CD14-positive monocyte (primary cell): ENCODE data around the gene CAMK1D. TPM values are rescaled to one million over a fixed set of nuclear protein-coding genes. Genes with fewer than 3 reads are reported as not detected.

Experiments used
- DNase-seq, 3 donors: peaks; one replicate each; pipeline ENCODE4 v3.0.0-alpha.2; 2011 to 2022
- H2AFZ ChIP-seq: 2 replicates; pipeline ENCODE4 v1.6.0; 2012; ENCODE audit warnings: mild to moderate bottlenecking, low read depth, low read length, inconsistent platforms; ENCODE audit not compliant: insufficient read depth, poor library complexity, severe bottlenecking
- H3K27ac ChIP-seq, 2 donors: 1 replicate in 1 of 2; 2 replicates in 1 of 2; pipeline ENCODE4 v1.5.1; 2012 to 2013; ENCODE audit warnings: low read length in 2 of 2, control low read depth in 1 of 2, inconsistent platforms in 1 of 2, low read depth in 1 of 2, mild to moderate bottlenecking in 1 of 2
- H3K27me3 ChIP-seq, 2 donors: one replicate each; pipeline versions ENCODE4 v1.6.0 to v1.6.1; 2011 to 2013; ENCODE audit warnings: low read length in 2 of 2; ENCODE audit not compliant: control insufficient read depth in 2 of 2, insufficient read depth in 2 of 2
- H3K36me3 ChIP-seq, 2 donors: replicated peaks in 1 of 2; 1 replicate in 1 of 2; 2 replicates in 1 of 2; pipeline versions ENCODE4 v1.5.1 to v1.6.1; 2012 to 2013; ENCODE audit warnings: low read length in 2 of 2, control low read depth in 1 of 2, inconsistent platforms in 1 of 2, mild to moderate bottlenecking in 1 of 2; ENCODE audit not compliant: insufficient read depth in 2 of 2, control insufficient read depth in 1 of 2
- H3K4me1 ChIP-seq, 2 donors: 1 replicate in 1 of 2; 2 replicates in 1 of 2; pipeline versions ENCODE4 v1.5.1 to v1.6.1; 2012 to 2013; ENCODE audit warnings: low read length in 2 of 2, control low read depth in 1 of 2, inconsistent platforms in 1 of 2, mild to moderate bottlenecking in 1 of 2, moderate library complexity in 1 of 2; ENCODE audit not compliant: insufficient read depth in 2 of 2, control insufficient read depth in 1 of 2
- H3K4me2 ChIP-seq: replicated peaks from 2 replicates; pipeline ENCODE3; 2012; ENCODE audit warnings: low read length, moderate library complexity, mild to moderate bottlenecking; ENCODE audit not compliant: poor library complexity, severe bottlenecking; ENCODE audit errors: extremely low read depth
- H3K4me3 ChIP-seq, 3 experiments: fragments of 200-600 bp in 1 of 3; sonication (generic) in 1 of 3; replicated peaks in 1 of 3; 1 replicate in 2 of 3; 2 replicates in 1 of 3; pipeline ENCODE4 v1.5.1; 2011 to 2013; ENCODE audit warnings: low read length in 3 of 3, mild to moderate bottlenecking in 3 of 3, control low read depth in 2 of 3, low read depth in 2 of 3, inconsistent platforms in 1 of 3, moderate library complexity in 1 of 3
- H3K79me2 ChIP-seq: 2 replicates; pipeline ENCODE4 v1.6.0; 2012; ENCODE audit warnings: mild to moderate bottlenecking, control low read depth, inconsistent platforms, low read length, moderate library complexity; ENCODE audit not compliant: insufficient read depth
- H3K9ac ChIP-seq: 2 replicates; pipeline ENCODE4 v1.6.0; 2017; ENCODE audit warnings: low read length, mild to moderate bottlenecking; ENCODE audit not compliant: insufficient read depth, poor library complexity, severe bottlenecking
- H3K9me3 ChIP-seq, 2 donors: replicated peaks in 1 of 2; 1 replicate in 1 of 2; 2 replicates in 1 of 2; pipeline versions ENCODE4 v1.5.1 to v1.6.1; 2012 to 2013; ENCODE audit warnings: low read length in 2 of 2, control low read depth in 1 of 2; ENCODE audit not compliant: control insufficient read depth in 1 of 2, insufficient read depth in 1 of 2
- H4K20me1 ChIP-seq: 2 replicates; pipeline ENCODE4 v1.6.0; 2012; ENCODE audit warnings: mild to moderate bottlenecking, low read length, control low read depth, moderate library complexity; ENCODE audit not compliant: insufficient read depth
- H3K27ac Mint-ChIP-seq, 7 donors: one replicate each; pipeline ENCODE4 v1.8.0; 2020; ENCODE audit warnings: mild to moderate bottlenecking in 7 of 7, mixed read lengths in 7 of 7, moderate library complexity in 6 of 7, inconsistent platforms in 2 of 7
- H3K27me3 Mint-ChIP-seq, 3 donors: one replicate each; pipeline ENCODE4 v1.8.0; 2021 to 2022; ENCODE audit warnings: low read depth in 3 of 3, mild to moderate bottlenecking in 3 of 3, mixed read lengths in 3 of 3, moderate library complexity in 3 of 3, inconsistent platforms in 1 of 3
- H3K36me3 Mint-ChIP-seq, 2 donors: one replicate each; pipeline ENCODE4 v1.8.0; 2020; ENCODE audit warnings: mixed read lengths in 2 of 2, inconsistent platforms in 1 of 2, mild to moderate bottlenecking in 1 of 2
- H3K4me1 Mint-ChIP-seq: one replicate; pipeline ENCODE4 v1.8.0; 2020; ENCODE audit warnings: mild to moderate bottlenecking, mixed read lengths
- H3K4me3 Mint-ChIP-seq, 2 donors: one replicate each; pipeline ENCODE4 v1.8.0; 2020; ENCODE audit warnings: mild to moderate bottlenecking in 2 of 2, mixed read lengths in 2 of 2, moderate library complexity in 1 of 2
- H3K9me3 Mint-ChIP-seq, 7 donors: one replicate each; pipeline ENCODE4 v1.8.0; 2020 to 2022; ENCODE audit warnings: mixed read lengths in 7 of 7, mild to moderate bottlenecking in 6 of 7, moderate library complexity in 6 of 7, inconsistent platforms in 2 of 7
- WGBS: methylation state at CpG from one replicate; pipeline ENCODE4 v1.1.5; 2013; ENCODE audit warnings: missing lambda C conversion rate; ENCODE audit not compliant: insufficient coverage; 5-methylcytosine and 5-hydroxymethylcytosine counted together
- intact Hi-C, 2 donors: fragments of 100-400 bp; cut with micrococcal nuclease; formaldehyde crosslinking; loops; one replicate each; pipeline versions ENCODE4 v1.15.0 to v1.15.1; 2023
- polyA plus RNA-seq, 3 donors: library from polyadenylated mRNA; depleted of rRNA in 1 of 3; unstranded in 2 of 3; stranded (reverse) in 1 of 3; fragments of 300-500 nt in 2 of 3; fragments of >200 nt in 1 of 3; fragmentation: Illumina TruSeq in 2 of 3; gene quantifications; 1 replicate in 2 of 3; 2 replicates in 1 of 3; pipeline ENCODE4 v1.2.3, GENCODE V29; 2012 to 2021
- TF ChIP-seq, protein P1 (sequence below): fragments of 200-600 bp; IDR thresholded peaks from one replicate; pipeline ENCODE4 v1.8.0; 2022; ENCODE audit warnings: antibody characterized with exemption, mild to moderate bottlenecking

Gene CAMK1D
- polyA plus RNA-seq, 3 donors, result 6.7 to 11.8 (median 7.1) TPM

GRCh38 chr10:12341526-12341925, 7.8 kb upstream of the CAMK1D start:
- Mint-ChIP-seq H3K36me3 (no peaks in the 10 kb centered on the region), H3K27ac (no peak overlapping the region), H3K4me3 (no peak overlapping the region), H3K9me3 (peaks cover 0 to 5% (median 0%) of the 10 kb centered on the region in 7 donors), H3K27me3 (peaks cover 10 to 12% (median 11%) of the 10 kb centered on the region in 3 donors), H3K4me1 (no peaks in the 10 kb centered on the region)
- no peak overlapping the region for H3K4me3 ChIP-seq
- no peaks in the 10 kb centered on the region for H3K9me3 ChIP-seq
- TF ChIP-seq, protein P1, sequence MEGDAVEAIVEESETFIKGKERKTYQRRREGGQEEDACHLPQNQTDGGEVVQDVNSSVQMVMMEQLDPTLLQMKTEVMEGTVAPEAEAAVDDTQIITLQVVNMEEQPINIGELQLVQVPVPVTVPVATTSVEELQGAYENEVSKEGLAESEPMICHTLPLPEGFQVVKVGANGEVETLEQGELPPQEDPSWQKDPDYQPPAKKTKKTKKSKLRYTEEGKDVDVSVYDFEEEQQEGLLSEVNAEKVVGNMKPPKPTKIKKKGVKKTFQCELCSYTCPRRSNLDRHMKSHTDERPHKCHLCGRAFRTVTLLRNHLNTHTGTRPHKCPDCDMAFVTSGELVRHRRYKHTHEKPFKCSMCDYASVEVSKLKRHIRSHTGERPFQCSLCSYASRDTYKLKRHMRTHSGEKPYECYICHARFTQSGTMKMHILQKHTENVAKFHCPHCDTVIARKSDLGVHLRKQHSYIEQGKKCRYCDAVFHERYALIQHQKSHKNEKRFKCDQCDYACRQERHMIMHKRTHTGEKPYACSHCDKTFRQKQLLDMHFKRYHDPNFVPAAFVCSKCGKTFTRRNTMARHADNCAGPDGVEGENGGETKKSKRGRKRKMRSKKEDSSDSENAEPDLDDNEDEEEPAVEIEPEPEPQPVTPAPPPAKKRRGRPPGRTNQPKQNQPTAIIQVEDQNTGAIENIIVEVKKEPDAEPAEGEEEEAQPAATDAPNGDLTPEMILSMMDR, result no peak
- WGBS, result 100% methylated on average over 2 of the region's 6 CpGs
- H3K9ac ChIP-seq, result no peak overlapping the region
- H2AFZ ChIP-seq, result no peak overlapping the region
- no peaks in the 10 kb centered on the region for H3K36me3 ChIP-seq
- no peak overlapping the region for H3K27ac ChIP-seq
- intact Hi-C loops, result no loop called here
- H3K27me3 ChIP-seq, result peaks cover 0 to 4% of the 10 kb centered on the region in 2 donors
- DNase-seq, result no peak
- no peaks in the 10 kb centered on the region for H3K4me1 ChIP-seq
- no peaks in the 10 kb centered on the region for H4K20me1 ChIP-seq
- no peak overlapping the region for H3K4me2 ChIP-seq
- H3K79me2 ChIP-seq, result no peaks in the 10 kb centered on the region

DNA sequence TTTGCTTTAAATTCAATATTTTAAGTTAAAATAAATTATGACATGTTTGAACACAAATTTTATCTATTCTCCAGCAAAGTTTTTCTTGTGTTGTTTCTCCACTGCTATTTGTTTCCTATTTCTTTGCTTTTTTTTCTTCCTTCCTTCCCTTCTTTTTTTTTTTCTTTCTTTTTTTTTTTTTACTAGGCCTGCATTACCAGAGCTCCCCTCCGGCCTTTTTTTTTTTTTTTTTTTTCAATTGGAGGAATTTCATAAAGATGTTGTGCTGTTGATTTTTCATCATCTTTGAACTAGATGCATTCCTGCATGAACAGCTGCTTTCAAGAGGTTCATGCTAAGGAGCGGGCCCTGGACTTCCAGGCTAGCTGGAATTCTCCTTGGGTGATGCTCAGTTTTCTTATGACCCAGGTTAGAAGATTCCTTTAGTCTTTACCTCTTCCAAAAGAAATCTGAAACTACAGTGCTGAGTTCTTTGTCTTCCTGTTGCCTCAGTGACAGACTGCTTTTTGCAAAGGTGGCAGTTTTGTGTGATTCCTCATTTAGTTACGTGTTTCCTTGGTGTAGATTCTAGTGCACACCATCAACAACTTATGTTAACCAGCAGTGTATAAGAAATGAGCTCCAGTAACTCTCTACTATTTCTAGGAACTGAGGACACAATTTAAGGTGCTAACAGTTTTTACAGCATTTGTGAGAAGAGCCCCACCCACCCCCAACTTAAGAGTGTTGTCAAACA, 4.8 kb upstream of the CAMK1D start:
- Histone ChIP-seq H3K27me3 (peaks cover 9 to 21% of the 10 kb centered on the region in 2 donors), H2AFZ (no peak overlapping the region), H3K4me3 (no peak overlapping the region), H3K9me3 (no peaks in the 10 kb centered on the region), H3K4me2 (no peak overlapping the region), H3K36me3 (no peaks in the 10 kb centered on the region), H3K79me2 (no peaks in the 10 kb centered on the region), H4K20me1 (no peaks in the 10 kb centered on the region), H3K27ac (no peak overlapping the region), H3K4me1 (peaks cover 4 to 8% of the 10 kb centered on the region in 2 donors), H3K9ac (no peak overlapping the region)
- Mint-ChIP-seq H3K9me3 (peaks cover 0 to 7% (median 3%) of the 10 kb centered on the region in 7 donors), H3K27me3 (peaks cover 25 to 30% (median 28%) of the 10 kb centered on the region in 3 donors), H3K27ac (no peak overlapping the region), H3K36me3 (peaks cover 3 to 6% of the 10 kb centered on the region in 2 donors), H3K4me3 (no peak overlapping the region), H3K4me1 (peaks cover 7% of the 10 kb centered on the region)
- no peak for DNase-seq
- 100% methylated on average over 1 of the region's 3 CpGs for WGBS
- TF ChIP-seq, protein P1, result no peak
- intact Hi-C loops, result no loop called here
